Bronchial epithelial cell (primary cell): ENCODE data around the gene PHACTR3. TPM values are rescaled to one million over a fixed set of nuclear protein-coding genes. Genes with fewer than 3 reads are reported as not detected.

Experiments used
- DNase-seq: peaks from one replicate; pipeline ENCODE4 v3.0.0-alpha.2; 2010; ENCODE audit warnings: low read depth
- FAIRE-seq: peaks from 2 replicates; lab custom pipeline; 2011; peaks lifted over from hg19 to GRCh38; lab: Jason Lieb, UNC
- H3K27me3 ChIP-seq: 2 replicates; pipeline ENCODE4 v1.5.1; 2011; ENCODE audit warnings: low read length; ENCODE audit not compliant: control insufficient read depth, insufficient read depth
- H3K36me3 ChIP-seq: 2 replicates; pipeline ENCODE4 v1.5.1; 2011; ENCODE audit warnings: low read length; ENCODE audit not compliant: control insufficient read depth, insufficient read depth
- H3K4me3 ChIP-seq: 2 replicates; pipeline ENCODE4 v1.5.1; 2011; ENCODE audit warnings: mild to moderate bottlenecking, low read depth, low read length, control low read depth
- total RNA-seq: library from RNA; depleted of rRNA; stranded (reverse); fragments of >200 nt; gene quantifications from 2 replicates; pipeline ENCODE4 v1.2.1, GENCODE V29; 2014
- TF ChIP-seq, protein P1 (sequence below): IDR thresholded peaks from 2 replicates; pipeline ENCODE4 v1.5.1; 2011; ENCODE audit warnings: mild to moderate bottlenecking, moderate library complexity, low read length, control low read depth, inconsistent platforms; ENCODE audit not compliant: insufficient read depth, severe bottlenecking

The PHACTR3 gene
- total RNA-seq, 1 donor from 2014 or later, result 15.0 TPM

- Histone ChIP-seq H3K36me3 (no peaks in the 10 kb centered on the region), H3K4me3 (no peak overlapping the region), H3K27me3 (no peaks in the 10 kb centered on the region)
- TF ChIP-seq, protein P1, sequence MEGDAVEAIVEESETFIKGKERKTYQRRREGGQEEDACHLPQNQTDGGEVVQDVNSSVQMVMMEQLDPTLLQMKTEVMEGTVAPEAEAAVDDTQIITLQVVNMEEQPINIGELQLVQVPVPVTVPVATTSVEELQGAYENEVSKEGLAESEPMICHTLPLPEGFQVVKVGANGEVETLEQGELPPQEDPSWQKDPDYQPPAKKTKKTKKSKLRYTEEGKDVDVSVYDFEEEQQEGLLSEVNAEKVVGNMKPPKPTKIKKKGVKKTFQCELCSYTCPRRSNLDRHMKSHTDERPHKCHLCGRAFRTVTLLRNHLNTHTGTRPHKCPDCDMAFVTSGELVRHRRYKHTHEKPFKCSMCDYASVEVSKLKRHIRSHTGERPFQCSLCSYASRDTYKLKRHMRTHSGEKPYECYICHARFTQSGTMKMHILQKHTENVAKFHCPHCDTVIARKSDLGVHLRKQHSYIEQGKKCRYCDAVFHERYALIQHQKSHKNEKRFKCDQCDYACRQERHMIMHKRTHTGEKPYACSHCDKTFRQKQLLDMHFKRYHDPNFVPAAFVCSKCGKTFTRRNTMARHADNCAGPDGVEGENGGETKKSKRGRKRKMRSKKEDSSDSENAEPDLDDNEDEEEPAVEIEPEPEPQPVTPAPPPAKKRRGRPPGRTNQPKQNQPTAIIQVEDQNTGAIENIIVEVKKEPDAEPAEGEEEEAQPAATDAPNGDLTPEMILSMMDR, result no peak
- DNase-seq (no peak), FAIRE-seq (no peak)
These were observed 61.6 kb downstream of the PHACTR3 start for GRCh38 chr20:59665656-59666555.

DNA sequence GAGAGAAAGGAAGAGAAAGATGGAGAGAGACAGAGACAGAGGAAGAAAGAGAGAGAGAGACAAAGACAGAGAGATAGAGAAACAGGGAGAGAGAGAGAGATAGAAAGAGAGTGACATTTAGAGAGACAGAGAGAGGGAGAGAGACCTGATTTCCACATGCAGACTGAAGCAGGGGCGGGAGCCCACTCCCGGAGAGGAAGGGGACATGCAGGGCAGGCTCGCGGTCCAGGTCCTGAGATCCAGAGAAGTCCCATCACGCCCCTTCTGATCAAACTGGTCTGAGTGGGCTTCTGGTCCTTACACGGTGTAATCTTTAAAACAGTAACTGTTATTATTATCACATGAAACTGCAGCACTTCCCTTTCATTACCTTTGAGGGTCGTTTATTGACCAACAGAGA lies 62.2 kb downstream of the PHACTR3 start:
- TF ChIP-seq, protein P1, result no peak
- Histone ChIP-seq H3K36me3 (no peaks in the 10 kb centered on the region), H3K4me3 (no peak overlapping the region), H3K27me3 (no peaks in the 10 kb centered on the region)
- DNase-seq (no peak), FAIRE-seq (no peak)

DNA sequence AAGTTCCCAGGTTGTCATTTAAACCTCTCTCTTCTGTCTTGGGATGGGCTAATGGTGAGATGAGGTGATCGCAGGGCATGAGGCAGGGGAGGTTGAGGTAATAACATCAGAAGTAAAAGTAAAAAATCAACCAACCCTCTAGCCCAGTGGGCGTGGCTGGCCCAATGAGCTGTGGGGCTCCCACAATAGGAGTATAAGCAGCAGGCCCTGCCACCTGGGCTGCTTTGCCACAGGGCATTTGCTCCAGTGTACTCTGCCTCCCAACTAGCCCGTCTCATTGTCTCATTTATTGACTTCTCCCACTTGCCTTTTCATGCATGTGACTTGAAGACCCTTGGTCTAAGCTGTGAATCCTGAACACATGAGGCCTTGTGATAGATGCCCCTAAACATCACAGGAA lies 62.8 kb downstream of the PHACTR3 start:
- TF ChIP-seq, protein P1, result no peak
- H3K27me3 ChIP-seq, result no peaks in the 10 kb centered on the region
- FAIRE-seq (no peak), DNase-seq (no peak)
- H3K36me3 ChIP-seq, result no peaks in the 10 kb centered on the region
- H3K4me3 ChIP-seq, result no peak overlapping the region

DNA sequence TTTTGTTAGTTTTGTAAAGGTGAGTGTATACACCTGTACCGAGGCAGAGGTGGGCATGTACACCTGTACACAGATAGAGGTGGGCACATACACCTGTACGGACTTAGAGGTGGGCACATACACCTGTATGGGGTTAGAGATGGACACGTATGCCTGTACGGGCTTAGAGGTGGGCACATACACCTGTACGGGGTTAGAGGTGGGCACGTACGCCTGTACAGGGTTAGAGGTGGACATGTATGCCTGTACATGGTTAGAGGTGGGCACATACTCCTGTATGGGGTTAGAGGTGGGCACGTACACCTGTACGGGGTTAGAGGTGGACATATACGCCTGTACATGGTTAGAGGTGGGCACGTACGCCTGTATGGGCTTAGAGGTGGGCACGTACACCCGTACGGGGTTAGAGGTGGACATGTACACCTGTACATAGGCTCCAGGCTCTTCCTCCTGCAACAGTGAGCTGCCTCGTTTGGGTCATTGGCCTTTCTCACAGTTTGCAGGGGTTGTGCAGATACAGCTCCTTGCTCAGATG lies 63.7 kb downstream of the PHACTR3 start:
- no peaks in the 10 kb centered on the region for H3K27me3 ChIP-seq
- FAIRE-seq (no peak), DNase-seq (no peak)
- H3K36me3 ChIP-seq, result no peaks in the 10 kb centered on the region
- H3K4me3 ChIP-seq, result no peak overlapping the region
- TF ChIP-seq, protein P1, result no peak

DNA sequence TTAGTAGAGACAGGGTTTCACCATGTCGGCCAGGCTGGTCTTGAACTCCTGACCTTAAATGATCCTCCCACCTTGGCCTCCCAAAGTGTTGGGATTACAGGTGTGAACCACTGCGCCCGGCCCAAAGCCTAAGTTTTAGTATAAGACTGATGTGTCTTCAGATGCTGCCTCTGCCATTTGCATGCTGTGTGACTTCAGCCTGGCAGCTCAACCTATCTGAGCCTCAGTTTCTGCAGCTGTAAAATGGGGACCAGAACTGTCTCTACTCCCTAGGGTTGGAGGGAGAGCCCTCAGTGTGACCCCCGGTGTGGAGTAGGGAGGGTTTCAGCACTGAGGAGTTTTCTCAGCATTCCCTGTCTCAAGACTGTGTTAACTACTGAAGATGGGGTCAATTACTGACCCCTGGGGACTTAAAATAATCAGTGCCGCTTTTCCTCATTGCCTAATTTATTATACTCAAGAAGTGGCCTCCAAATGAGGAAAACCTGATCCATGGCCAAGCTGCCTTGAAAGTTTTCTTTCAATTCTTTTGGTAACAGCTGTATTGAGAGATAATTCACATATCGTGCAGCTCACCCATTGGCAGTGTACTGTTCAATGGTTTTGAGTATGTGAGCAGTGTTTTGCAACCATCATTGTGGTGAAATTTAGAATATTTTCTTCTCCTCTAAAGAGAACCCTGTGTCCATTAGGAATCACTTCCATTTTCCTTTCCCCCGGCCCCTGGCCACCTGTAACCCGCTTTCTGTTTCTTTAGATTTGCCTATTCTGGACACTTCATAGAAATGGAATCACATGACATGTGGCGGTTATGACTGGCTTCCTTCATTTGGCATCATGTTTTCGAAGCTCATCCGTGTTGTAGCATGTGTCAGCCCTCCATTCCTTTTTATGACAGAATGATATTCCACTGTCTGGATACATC lies 64.8 kb downstream of the PHACTR3 start:
- no peak for FAIRE-seq

More for the DNA sequence above, 64.8 kb downstream of the PHACTR3 start:
- Histone ChIP-seq H3K27me3 (no peaks in the 10 kb centered on the region), H3K36me3 (no peaks in the 10 kb centered on the region), H3K4me3 (no peak overlapping the region)
- TF ChIP-seq, protein P1, result no peak
- no peak for DNase-seq
